ENCODE data around the gene NUAK2.

DNA sequence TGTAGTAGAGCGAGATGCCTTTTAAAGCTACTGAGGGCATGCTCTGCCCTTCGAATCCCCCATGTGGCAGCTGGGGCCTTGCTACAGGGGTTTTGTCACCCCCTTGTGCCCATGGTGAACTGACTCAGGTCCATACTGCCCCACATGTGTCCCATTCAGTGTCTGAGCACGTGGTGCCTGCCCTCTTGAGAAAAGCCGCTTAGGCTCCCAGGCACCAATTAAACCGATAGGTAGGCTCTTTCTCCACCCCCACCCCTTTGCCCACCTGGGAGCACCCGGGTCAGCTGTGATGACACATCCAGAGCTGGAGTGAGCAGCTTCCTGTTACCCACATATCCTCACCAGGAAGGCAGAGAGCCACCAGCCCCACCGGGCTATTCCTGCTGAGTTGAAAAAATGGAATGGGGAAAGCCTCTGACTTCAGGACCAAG lies 63.3 kb downstream of the NUAK2 start:
- TF ChIP-seq, protein P1, sequence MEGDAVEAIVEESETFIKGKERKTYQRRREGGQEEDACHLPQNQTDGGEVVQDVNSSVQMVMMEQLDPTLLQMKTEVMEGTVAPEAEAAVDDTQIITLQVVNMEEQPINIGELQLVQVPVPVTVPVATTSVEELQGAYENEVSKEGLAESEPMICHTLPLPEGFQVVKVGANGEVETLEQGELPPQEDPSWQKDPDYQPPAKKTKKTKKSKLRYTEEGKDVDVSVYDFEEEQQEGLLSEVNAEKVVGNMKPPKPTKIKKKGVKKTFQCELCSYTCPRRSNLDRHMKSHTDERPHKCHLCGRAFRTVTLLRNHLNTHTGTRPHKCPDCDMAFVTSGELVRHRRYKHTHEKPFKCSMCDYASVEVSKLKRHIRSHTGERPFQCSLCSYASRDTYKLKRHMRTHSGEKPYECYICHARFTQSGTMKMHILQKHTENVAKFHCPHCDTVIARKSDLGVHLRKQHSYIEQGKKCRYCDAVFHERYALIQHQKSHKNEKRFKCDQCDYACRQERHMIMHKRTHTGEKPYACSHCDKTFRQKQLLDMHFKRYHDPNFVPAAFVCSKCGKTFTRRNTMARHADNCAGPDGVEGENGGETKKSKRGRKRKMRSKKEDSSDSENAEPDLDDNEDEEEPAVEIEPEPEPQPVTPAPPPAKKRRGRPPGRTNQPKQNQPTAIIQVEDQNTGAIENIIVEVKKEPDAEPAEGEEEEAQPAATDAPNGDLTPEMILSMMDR (conservative IDR thresholded peaks at IDR 0.05) = no peak
- no peak for TF ChIP-seq EZH2 (IDR thresholded peaks at IDR 0.05; ENCODE audit: low read depth)

Measured in PC-9 (cell line).